CD4-positive, alpha-beta T cell (primary cell): Measurements from ENCODE around the gene TXNDC15. TPM values are rescaled to one million over a fixed set of nuclear protein-coding genes. Genes with fewer than 3 reads are reported as not detected.
A peak's percentile ranks its signal among the peaks of the same experiment; 100 is the strongest.
"Not testable (repeated sequence)": the region's sequence is repeated elsewhere in the genome, so short reads cannot be mapped to it uniquely, and the experiment has no call there.

ENCODE experiments used
- ATAC-seq: fragments of 200-7000 bp; cut with Tn5 transposase; one replicate; pipeline ENCODE4 v1.10.0; 2022; ENCODE audit warnings: mild to moderate bottlenecking; ENCODE audit not compliant: poor library complexity
- CTCF ChIA-PET: fragments of 350-600 bp; sonication (Branson Sonifier 250); formaldehyde crosslinking; loops from one replicate; lab custom pipeline; 2021; ENCODE audit warnings: antibody characterized with exemption, inconsistent platforms; lab: Charles Lee
- POLR2A ChIA-PET: fragments of 350-600 bp; sonication (Branson Sonifier 250); formaldehyde crosslinking; loops from one replicate; lab custom pipeline; 2021; ENCODE audit warnings: antibody characterized with exemption, inconsistent platforms; lab: Charles Lee
- DNase-seq, 14 experiments: peaks; one replicate each; pipeline ENCODE4 v3.0.0-alpha.2; 2013 to 2020; ENCODE audit warnings: mixed read lengths in 2 of 14
- H3K27ac ChIP-seq, 2 donors: one replicate each; pipeline versions ENCODE4 v1.5.1 to v1.7.0; 2013; ENCODE audit warnings: low read length in 2 of 2, low read depth in 1 of 2, mild to moderate bottlenecking in 1 of 2
- H3K27me3 ChIP-seq, 2 experiments: 1 replicate in 1 of 2; 2 replicates in 1 of 2; pipeline versions ENCODE4 v1.6.1 to v1.7.0; 2013; ENCODE audit warnings: low read length in 2 of 2, control low read depth in 1 of 2, mild to moderate bottlenecking in 1 of 2, moderate library complexity in 1 of 2; ENCODE audit not compliant: insufficient read depth in 2 of 2, control insufficient read depth in 1 of 2
- H3K36me3 ChIP-seq: one replicate; pipeline ENCODE4 v1.6.1; 2013; ENCODE audit warnings: low read length, control low read depth; ENCODE audit not compliant: insufficient read depth
- H3K4me1 ChIP-seq: one replicate; pipeline ENCODE4 v1.6.1; 2013; ENCODE audit warnings: low read length, control low read depth; ENCODE audit not compliant: insufficient read depth
- H3K4me3 ChIP-seq: one replicate; pipeline ENCODE4 v1.5.1; 2013; ENCODE audit warnings: mild to moderate bottlenecking, low read length, moderate library complexity
- H3K9me3 ChIP-seq, 2 experiments: 1 replicate in 1 of 2; 2 replicates in 1 of 2; pipeline versions ENCODE4 v1.6.1 to v1.7.0; 2013; ENCODE audit warnings: low read length in 2 of 2, mild to moderate bottlenecking in 2 of 2, control low read depth in 1 of 2, moderate library complexity in 1 of 2; ENCODE audit not compliant: control insufficient read depth in 1 of 2, insufficient read depth in 1 of 2
- H3K27ac Mint-ChIP-seq: one replicate; pipeline ENCODE4 v1.8.0; 2020; ENCODE audit warnings: mixed read lengths
- H3K27me3 Mint-ChIP-seq: one replicate; pipeline ENCODE4 v1.8.0; 2021; ENCODE audit warnings: mixed read lengths
- H3K36me3 Mint-ChIP-seq: one replicate; pipeline ENCODE4 v1.8.0; 2021; ENCODE audit warnings: low read depth, mixed read lengths
- H3K4me1 Mint-ChIP-seq: one replicate; pipeline ENCODE4 v1.8.0; 2021; ENCODE audit warnings: low read depth, mixed read lengths
- H3K4me3 Mint-ChIP-seq: one replicate; pipeline ENCODE4 v1.8.0; 2020; ENCODE audit warnings: mild to moderate bottlenecking, mixed read lengths
- H3K9me3 Mint-ChIP-seq: one replicate; pipeline ENCODE4 v1.8.0; 2020; ENCODE audit warnings: mixed read lengths
- CTCF ChIP-seq: fragments of 200-600 bp; IDR thresholded peaks from one replicate; pipeline ENCODE4 v1.8.0; 2022; ENCODE audit warnings: antibody characterized with exemption, mild to moderate bottlenecking
- intact Hi-C, 2 experiments: fragments of 100-400 bp; cut with DNase I in 1 of 2; cut with micrococcal nuclease in 1 of 2; formaldehyde crosslinking; loops; one replicate each; pipeline versions ENCODE4 v1.15.1 to v1.9.0; 2023 to 2025; cut with DNase I, micrococcal nuclease
- total RNA-seq, 174 experiments: library from RNA in 2 of 174; stranded (reverse) in 2 of 174; gene quantifications; one replicate each; pipeline ENCODE4 v1.2.3 and lab custom pipeline; 2021 to 2026

TXNDC15 gene
- total RNA-seq, 2 experiments from 2014 or later: 19.6 to 20.0 TPM

DNA sequence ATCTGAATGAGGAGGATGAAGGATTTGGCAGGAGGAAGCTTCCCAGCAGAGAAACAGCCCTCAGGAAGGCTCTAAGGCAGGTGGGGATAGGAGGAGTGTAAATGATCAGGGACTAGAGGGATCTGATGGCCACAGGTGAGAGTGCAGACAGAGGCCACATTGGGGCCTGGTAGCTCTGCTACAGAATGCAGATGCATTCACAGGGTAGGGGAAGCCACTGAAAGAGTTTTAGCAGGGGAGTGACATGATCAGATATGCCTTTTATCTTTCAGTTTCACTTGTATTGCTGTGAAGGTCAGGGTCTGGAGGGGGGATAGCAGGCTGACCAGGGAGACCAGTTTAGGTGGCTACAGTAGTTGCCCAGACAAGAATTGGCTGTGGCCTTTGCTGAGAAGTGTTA, 3.0 kb downstream of the TXNDC15 start:
- POLR2A ChIA-PET: no interaction called here
- peak overlapping the region; percentile 70 for H3K4me3 Mint-ChIP-seq
- CTCF ChIA-PET: interaction anchor here (3.9 kb wide), 1 partner anchor 27 kb away, joined by 16 read pairs; the partner anchor contains the start of gene PCBD2
- Histone ChIP-seq H3K36me3 (peaks cover 6% of the 10 kb centered on the region), H3K27ac (no peak overlapping the region), H3K9me3 (no peaks in the 10 kb centered on the region), H3K4me3 (no peak overlapping the region), H3K4me1 (peaks cover 39% of the 10 kb centered on the region), H3K27me3 (no peaks in the 10 kb centered on the region)
- intact Hi-C loops: loop anchor here in 1 of 2 experiments (2.0 kb wide), 1 partner anchor 24 kb away; no protein-coding TSS in a partner anchor
- no peaks in the 10 kb centered on the region for H3K27me3 Mint-ChIP-seq
- peaks cover 56% of the 10 kb centered on the region for H3K4me1 Mint-ChIP-seq
- H3K36me3 Mint-ChIP-seq: peaks cover 29% of the 10 kb centered on the region
- no peak for ATAC-seq
- no peak overlapping the region for H3K27ac Mint-ChIP-seq
- DNase-seq: peak in 2 of 14 experiments; percentile 6 to 13
- H3K9me3 Mint-ChIP-seq: no peaks in the 10 kb centered on the region
- TF ChIP-seq CTCF: no peak

- H3K27ac ChIP-seq: no peak overlapping the region
- intact Hi-C loops: no loop called here
- H3K9me3 Mint-ChIP-seq: no peaks in the 10 kb centered on the region
Measured at GRCh38 chr5:134878403-134878802, 4.2 kb downstream of the TXNDC15 start.

DNA sequence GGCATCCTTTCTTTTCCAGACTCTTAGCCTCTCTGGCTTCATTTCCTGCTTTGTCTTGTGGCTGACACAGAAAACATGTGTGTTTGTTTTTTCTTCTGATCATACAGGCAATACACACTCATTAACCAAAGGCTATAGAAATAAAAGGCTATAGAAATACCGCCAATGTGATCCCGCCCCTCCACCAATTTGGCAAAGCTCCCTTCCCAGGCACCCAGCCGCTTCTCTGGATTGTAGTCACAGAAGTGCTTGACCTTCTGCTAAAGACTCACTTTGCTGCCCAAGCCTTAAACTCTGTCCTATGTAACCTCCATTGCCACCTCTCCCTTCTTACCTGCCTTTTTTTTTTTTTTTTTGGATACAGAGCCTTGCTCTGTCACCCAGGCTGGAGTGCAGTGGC, 5.3 kb downstream of the TXNDC15 start:
- H3K9me3 ChIP-seq: no peaks in the 10 kb centered on the region
- H3K4me1 ChIP-seq: peaks cover 29% of the 10 kb centered on the region
- H3K27ac ChIP-seq: no peak overlapping the region
- H3K4me1 Mint-ChIP-seq: peaks cover 50% of the 10 kb centered on the region
- peaks cover 6% of the 10 kb centered on the region for H3K36me3 ChIP-seq
- POLR2A ChIA-PET: interaction anchor here (1.8 kb wide), 1 partner anchor 25 kb away, joined by 5 read pairs; the partner anchor contains the start of gene PCBD2
- intact Hi-C loops: no loop called here
- H3K27me3 Mint-ChIP-seq: no peaks in the 10 kb centered on the region
- H3K27ac Mint-ChIP-seq: no peak overlapping the region
- no peak for TF ChIP-seq CTCF
- no peak for DNase-seq
- no peaks in the 10 kb centered on the region for H3K27me3 ChIP-seq
- CTCF ChIA-PET: no interaction called here
- H3K4me3 Mint-ChIP-seq: no peak overlapping the region
- ATAC-seq: no peak
- H3K4me3 ChIP-seq: no peak overlapping the region
- no peaks in the 10 kb centered on the region for H3K9me3 Mint-ChIP-seq
- peaks cover 29% of the 10 kb centered on the region for H3K36me3 Mint-ChIP-seq

More at GRCh38 chr5:134878403-134878802, 4.2 kb downstream of the TXNDC15 start:
- ATAC-seq (no peak), DNase-seq (no peak)
- Histone ChIP-seq H3K4me3 (no peak overlapping the region), H3K9me3 (no peaks in the 10 kb centered on the region), H3K4me1 (peaks cover 36% of the 10 kb centered on the region), H3K36me3 (peaks cover 6% of the 10 kb centered on the region), H3K27me3 (no peaks in the 10 kb centered on the region)
- Mint-ChIP-seq H3K27me3 (no peaks in the 10 kb centered on the region), H3K36me3 (peaks cover 29% of the 10 kb centered on the region), H3K27ac (peak overlapping the region; percentile 39), H3K4me3 (peak overlapping the region; percentile 7), H3K4me1 (peaks cover 53% of the 10 kb centered on the region)
- ChIA-PET POLR2A (interaction anchor here (1.8 kb wide), 1 partner anchor 26 kb away, joined by 5 read pairs; the partner anchor contains the start of gene PCBD2), CTCF (interaction anchor here (3.9 kb wide), 1 partner anchor 26 kb away, joined by 16 read pairs; the partner anchor contains the start of gene PCBD2)
- TF ChIP-seq CTCF: no peak

DNA sequence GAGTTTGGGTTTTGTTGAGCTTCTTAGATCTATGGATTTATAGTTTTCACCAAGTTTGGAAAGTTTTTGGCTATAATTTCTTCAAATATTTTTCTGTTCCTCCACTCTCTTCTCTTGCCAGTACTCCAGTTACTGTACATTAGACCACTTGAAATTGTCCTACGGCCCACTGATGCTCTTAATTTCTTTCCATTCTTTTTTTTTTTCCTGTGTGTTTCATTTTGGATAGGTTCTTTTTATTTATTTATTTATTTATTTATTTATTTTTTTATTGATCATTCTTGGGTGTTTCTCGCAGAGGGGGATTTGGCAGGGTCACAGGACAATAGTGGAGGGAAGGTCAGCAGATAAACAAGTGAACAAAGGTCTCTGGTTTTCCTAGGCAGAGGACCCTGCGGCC, 6.8 kb downstream of the TXNDC15 start:
- H3K27me3 ChIP-seq, POLR2A ChIA-PET, H3K4me3 Mint-ChIP-seq, H3K27ac Mint-ChIP-seq, H3K9me3 ChIP-seq, H3K27ac ChIP-seq, H3K27me3 Mint-ChIP-seq, intact Hi-C loops, H3K4me3 ChIP-seq, CTCF ChIA-PET, DNase-seq, H3K36me3 ChIP-seq, H3K9me3 Mint-ChIP-seq, ATAC-seq: not testable (repeated sequence)
- peaks cover 34% of the 10 kb centered on the region for H3K36me3 Mint-ChIP-seq
- H3K4me1 Mint-ChIP-seq: peaks cover 40% of the 10 kb centered on the region
- H3K4me1 ChIP-seq: peaks cover 16% of the 10 kb centered on the region

DNA sequence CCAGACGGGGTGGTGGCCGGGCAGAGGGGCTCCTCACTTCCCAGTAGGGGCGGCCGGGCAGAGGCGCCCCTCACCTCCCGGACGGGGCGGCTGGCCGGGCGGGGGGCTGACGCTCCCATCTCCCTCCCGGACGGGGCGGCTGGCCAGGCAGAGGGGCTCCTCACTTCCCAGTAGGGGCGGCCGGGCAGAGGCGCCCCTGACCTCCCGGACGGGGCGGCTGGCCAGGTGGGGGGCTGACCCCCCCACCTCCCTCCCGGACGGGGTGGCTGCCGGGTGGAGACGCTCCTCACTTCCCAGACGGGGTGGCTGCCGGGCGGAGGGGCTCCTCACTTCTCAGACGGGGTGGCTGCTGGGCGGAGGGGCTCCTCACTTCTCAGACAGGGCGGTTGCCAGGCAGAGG, 7.5 kb downstream of the TXNDC15 start:
- H3K27ac ChIP-seq, CTCF ChIA-PET, H3K27me3 Mint-ChIP-seq, POLR2A ChIA-PET, DNase-seq, H3K36me3 ChIP-seq, H3K4me3 Mint-ChIP-seq, intact Hi-C loops, H3K9me3 Mint-ChIP-seq, H3K4me3 ChIP-seq, H3K4me1 ChIP-seq, H3K27ac Mint-ChIP-seq, ATAC-seq, H3K27me3 ChIP-seq, H3K9me3 ChIP-seq: not testable (repeated sequence)
- Mint-ChIP-seq H3K4me1 (peaks cover 32% of the 10 kb centered on the region), H3K36me3 (peaks cover 33% of the 10 kb centered on the region)
